IMR-90 (cell line): ENCODE results near the gene ITLN2. TPM values are rescaled to one million over a fixed set of nuclear protein-coding genes. Genes with fewer than 3 reads are reported as not detected.
"Not testable (repeated sequence)": the region's sequence is repeated elsewhere in the genome, so short reads cannot be mapped to it uniquely, and the experiment has no call there.

Experiments
- ATAC-seq: fragments of 200-7000 bp; cut with Tn5 transposase; 2 replicates; pipeline ENCODE4 v1.9.1; 2020; ENCODE audit warnings: low read depth, mild to moderate bottlenecking, moderate library complexity
- BruUV-seq: library from RNA; stranded (reverse); fragments of 400-500 nt; replicated peaks from 2 replicates; lab custom pipeline; 2021; lab: Mats Ljungman, UMichigan
- CTCF ChIA-PET: fragments of 300-600 bp; formaldehyde crosslinking; extraction: SDS; loops from one replicate; lab custom pipeline; 2021; ENCODE audit warnings: antibody characterized with exemption; lab: Yijun Ruan, JAX
- POLR2A ChIA-PET: fragments of 300-600 bp; sonication (Branson Sonifier 250); formaldehyde crosslinking; loops from one replicate; lab custom pipeline; 2022; ENCODE audit warnings: antibody characterized with exemption; ENCODE audit not compliant: unreplicated experiment; lab: Charles Lee
- DNase-seq: peaks from one replicate; pipeline ENCODE4 v3.0.0; 2013
- H2AFZ ChIP-seq: replicated peaks from 2 replicates; pipeline ENCODE3; 2013; ENCODE audit warnings: low read length, mild to moderate bottlenecking; ENCODE audit not compliant: poor library complexity
- H2AK5ac ChIP-seq: 2 replicates; pipeline ENCODE4 v1.6.1; 2013; ENCODE audit warnings: low read depth, low read length, inconsistent platforms
- H2AK9ac ChIP-seq: replicated peaks from 2 replicates; pipeline ENCODE3; 2013; ENCODE audit warnings: mild to moderate bottlenecking, low read depth, low read length, moderate library complexity; ENCODE audit not compliant: poor library complexity
- H2BK120ac ChIP-seq: 2 replicates; pipeline ENCODE4 v1.6.1; 2013; ENCODE audit warnings: low read depth, low read length, inconsistent platforms
- H2BK15ac ChIP-seq: 3 replicates; pipeline ENCODE4 v1.6.1; 2013; ENCODE audit warnings: low read depth, low read length, inconsistent platforms
- H2BK20ac ChIP-seq: 2 replicates; pipeline ENCODE4 v1.6.1; 2013; ENCODE audit warnings: low read depth, mild to moderate bottlenecking, inconsistent platforms, low read length, moderate library complexity
- H2BK5ac ChIP-seq: 2 replicates; pipeline ENCODE4 v1.6.1; 2013; ENCODE audit warnings: mild to moderate bottlenecking, low read depth, low read length, inconsistent platforms; ENCODE audit not compliant: poor library complexity, severe bottlenecking
- H3K14ac ChIP-seq: replicated peaks from 2 replicates; pipeline ENCODE4 v1.6.1; 2013; ENCODE audit warnings: low read depth, low read length, inconsistent platforms
- H3K18ac ChIP-seq: 2 replicates; pipeline ENCODE4 v1.6.1; 2013; ENCODE audit warnings: low read depth, low read length, control low read depth
- H3K23ac ChIP-seq: 2 replicates; pipeline ENCODE4 v1.6.1; 2013; ENCODE audit warnings: low read depth, low read length, inconsistent platforms
- H3K27ac ChIP-seq: 2 replicates; pipeline ENCODE4 v1.5.1; 2013; ENCODE audit warnings: mild to moderate bottlenecking, control low read depth, low read length; ENCODE audit not compliant: insufficient read depth
- H3K27me3 ChIP-seq: 2 replicates; pipeline ENCODE4 v1.6.1; 2013; ENCODE audit warnings: low read length; ENCODE audit not compliant: control insufficient read depth, insufficient read depth
- H3K36me3 ChIP-seq: 2 replicates; pipeline ENCODE4 v1.6.1; 2013; ENCODE audit warnings: low read length, mixed read lengths; ENCODE audit not compliant: control insufficient read depth, insufficient read depth
- H3K4ac ChIP-seq: 2 replicates; pipeline ENCODE4 v1.6.1; 2013; ENCODE audit warnings: low read depth, low read length, inconsistent platforms
- H3K4me1 ChIP-seq: 2 replicates; pipeline ENCODE4 v1.6.1; 2013; ENCODE audit warnings: low read length, mixed read lengths; ENCODE audit not compliant: control insufficient read depth, insufficient read depth
- H3K4me2 ChIP-seq: 2 replicates; pipeline ENCODE4 v1.6.1; 2013; ENCODE audit warnings: low read depth, mild to moderate bottlenecking, control low read depth, low read length, moderate library complexity
- H3K4me3 ChIP-seq: 2 replicates; pipeline ENCODE4 v1.5.1; 2013; ENCODE audit warnings: low read depth, mild to moderate bottlenecking, control low read depth, low read length, moderate library complexity; ENCODE audit not compliant: insufficient read depth
- H3K56ac ChIP-seq: 2 replicates; pipeline ENCODE4 v1.6.1; 2013; ENCODE audit warnings: low read length, inconsistent platforms; ENCODE audit not compliant: insufficient read depth; ENCODE audit errors: extremely low read depth
- H3K79me1 ChIP-seq, 2 experiments: 2 replicates each; pipeline ENCODE4 v1.6.1; 2013; ENCODE audit warnings: low read length in 2 of 2, inconsistent platforms in 1 of 2, low read depth in 1 of 2
- H3K9ac ChIP-seq: 2 replicates; pipeline ENCODE4 v1.6.1; 2013; ENCODE audit warnings: low read depth, low read length, control low read depth
- H3K9me1 ChIP-seq: 2 replicates; pipeline ENCODE4 v1.6.1; 2013; ENCODE audit warnings: low read length, inconsistent platforms; ENCODE audit not compliant: insufficient read depth
- H3K9me3 ChIP-seq: 2 replicates; pipeline ENCODE4 v1.6.1; 2013; ENCODE audit warnings: low read length; ENCODE audit not compliant: control insufficient read depth, insufficient read depth
- H4K20me1 ChIP-seq: 2 replicates; pipeline ENCODE4 v1.6.1; 2013; ENCODE audit warnings: low read length, inconsistent platforms; ENCODE audit not compliant: insufficient read depth
- H4K5ac ChIP-seq: 2 replicates; pipeline ENCODE4 v1.6.1; 2013; ENCODE audit warnings: mild to moderate bottlenecking, low read depth, low read length, control low read depth
- H4K8ac ChIP-seq, 2 experiments: 2 replicates each; pipeline ENCODE4 v1.6.1; 2013; ENCODE audit warnings: low read depth in 2 of 2, low read length in 2 of 2, control low read depth in 1 of 2, inconsistent platforms in 1 of 2
- H4K91ac ChIP-seq: 2 replicates; pipeline ENCODE4 v1.6.1; 2013; ENCODE audit warnings: low read depth, low read length, inconsistent platforms; ENCODE audit not compliant: insufficient read depth
- CHD1 ChIP-seq: IDR thresholded peaks from 2 replicates; pipeline ENCODE4 v1.6.1; 2012; ENCODE audit warnings: low read depth, low read length, improper control_type of control experiment
- CTCF ChIP-seq: conservative IDR thresholded peaks from 2 replicates; pipeline ENCODE4 v1.5.1; 2012; ENCODE audit warnings: mild to moderate bottlenecking, low read depth, low read length, improper control_type of control experiment
- RCOR1 ChIP-seq: IDR thresholded peaks from 2 replicates; pipeline ENCODE4 v1.6.1; 2012; ENCODE audit warnings: mild to moderate bottlenecking, low read length, improper control_type of control experiment; ENCODE audit not compliant: insufficient replicate concordance
- RFX5 ChIP-seq: IDR thresholded peaks from 2 replicates; pipeline ENCODE4 v1.8.0; 2012; ENCODE audit warnings: low read depth, mild to moderate bottlenecking, low read length, moderate library complexity
- WGBS, 2 experiments: methylation state at CpG; one replicate each; pipeline versions ENCODE4 v1.1.5 to v1.1.7; 2013; ENCODE audit warnings: missing lambda C conversion rate in 2 of 2; ENCODE audit not compliant: insufficient read length in 1 of 2; ENCODE audit errors: extremely low coverage in 2 of 2; 5-methylcytosine and 5-hydroxymethylcytosine counted together
- dilution Hi-C: fragments of 300-500 bp; cut with HindIII; formaldehyde crosslinking; loops from one replicate; pipeline ENCODE4 v1.14.3; 2018; ENCODE audit warnings: low sequenced_read_pairs; ENCODE audit not compliant: unreplicated experiment
- in situ Hi-C: fragments of 300-500 bp; cut with MboI; formaldehyde crosslinking; loops from 3 replicates; pipeline ENCODE4 v1.14.3; 2019; ENCODE audit warnings: low sequenced_read_pairs, inconsistent platforms, mixed read lengths
- intact Hi-C: fragments of 100-400 bp; cut with micrococcal nuclease; formaldehyde crosslinking; loops from 2 replicates; pipeline ENCODE4 v1.10.0; 2022
- polyA plus RNA-seq, 3 experiments: library from polyadenylated mRNA; depleted of rRNA; stranded (reverse); fragments of >200 nt; gene quantifications; 2 replicates each; pipeline ENCODE4 v1.2.3, GENCODE V29; 2012; ENCODE audit warnings: low replicate concordance in 1 of 3
- total RNA-seq: library from RNA; depleted of rRNA; stranded (reverse); fragments of >200 nt; gene quantifications from 2 replicates; pipeline ENCODE4 v1.2.3, GENCODE V29; 2012

ITLN2 gene
- total and polyA plus RNA-seq, 2 of the 4 experiments (the other 2 are of a cell fraction) = not detected

- Histone ChIP-seq H3K27me3 (no peaks in the 10 kb centered on the region; the same call in 1 of the 2 replicates), H3K4me1 (no peaks in the 10 kb centered on the region), H2AFZ (no peak overlapping the region), H3K4me3 (no peak overlapping the region), H3K14ac (no peak overlapping the region), H4K91ac (no peak overlapping the region), H3K18ac (no peak overlapping the region), H3K36me3 (no peaks in the 10 kb centered on the region), H3K9me1 (no peaks in the 10 kb centered on the region), H2BK15ac (no peak overlapping the region), H2BK5ac (no peak overlapping the region), H3K23ac (no peak overlapping the region), H3K4ac (no peak overlapping the region), H3K56ac (no peak overlapping the region), H3K9me3 (no peaks in the 10 kb centered on the region), H4K8ac (no peak overlapping the region), H3K4me2 (no peak overlapping the region), H3K9ac (no peak overlapping the region), H3K27ac (no peak overlapping the region), H2BK120ac (no peak overlapping the region), H2BK20ac (no peak overlapping the region), H2AK9ac (no peak overlapping the region), H4K5ac (no peak overlapping the region), H3K79me1 (no peaks in the 10 kb centered on the region), H2AK5ac (no peak overlapping the region), H4K20me1 (no peaks in the 10 kb centered on the region)
- no TSS peak for BruUV-seq
- in situ Hi-C loops (no loop called here), dilution Hi-C loops (no loop called here), intact Hi-C loops (no loop called here)
- TF ChIP-seq CHD1 (no peak), RFX5 (no peak), RCOR1 (no peak), CTCF (no peak)
- DNase-seq (no peak), ATAC-seq (no peak)
- ChIA-PET POLR2A (no interaction called here), CTCF (no interaction called here)
- WGBS, 2 experiments = 25% methylated on average over 2 of the region's 2 CpGs; no CpG with 5 or more reads in 1 of the 2 experiments
Observed at GRCh38 chr1:160901768-160902167, 52.8 kb downstream of the ITLN2 start.

- dilution Hi-C loops, H3K4me2 ChIP-seq, H4K20me1 ChIP-seq, H3K18ac ChIP-seq, H4K5ac ChIP-seq, H3K36me3 ChIP-seq, BruUV-seq, H3K79me1 ChIP-seq, H2AFZ ChIP-seq, ATAC-seq, H4K91ac ChIP-seq, H4K8ac ChIP-seq, H3K23ac ChIP-seq, H2BK15ac ChIP-seq, H3K56ac ChIP-seq, H3K27ac ChIP-seq, H2BK120ac ChIP-seq, H2BK20ac ChIP-seq, H2BK5ac ChIP-seq, H2AK5ac ChIP-seq, H3K9me1 ChIP-seq, DNase-seq, H3K14ac ChIP-seq, H3K9me3 ChIP-seq, intact Hi-C loops, H3K4ac ChIP-seq, in situ Hi-C loops, H3K27me3 ChIP-seq, POLR2A ChIA-PET, H2AK9ac ChIP-seq, H3K4me1 ChIP-seq, H3K9ac ChIP-seq, H3K4me3 ChIP-seq, CTCF ChIA-PET: not testable (repeated sequence)
- 20% methylated on average over 1 of the region's 3 CpGs; no CpG with 5 or more reads in 1 of the 2 experiments for WGBS, 2 experiments
Observed at GRCh38 chr1:160900683-160901082, 53.9 kb downstream of the ITLN2 start.
